ENCODE data around the gene PON1. TPM values are rescaled to one million over a fixed set of nuclear protein-coding genes. Genes with fewer than 3 reads are reported as not detected.

Gene PON1
- total RNA-seq, 2 donors from 2014 or later, result not detected

GRCh38 chr7:95253986-95254385, 70.3 kb downstream of the PON1 start:
- H3K27me3 ChIP-seq, result no peaks in the 10 kb centered on the region
- no peak overlapping the region for H3K27ac ChIP-seq
- no peak for DNase-seq (ENCODE audit: low spot score)
- no peaks in the 10 kb centered on the region for H3K4me1 ChIP-seq
- TF ChIP-seq CTCF (IDR thresholded peaks at IDR 0.05), result no peak
- no peak overlapping the region for H3K4me3 ChIP-seq
- H3K36me3 ChIP-seq, result no peaks in the 10 kb centered on the region
- no peaks in the 10 kb centered on the region for H3K9me3 ChIP-seq

- TF ChIP-seq CTCF (IDR thresholded peaks at IDR 0.05), result no peak
- DNase-seq (ENCODE audit: low spot score), result no peak
- peaks cover 0 to 2% of the 10 kb centered on the region in 2 donors for H3K4me1 ChIP-seq
- H3K9me3 ChIP-seq, result no peaks in the 10 kb centered on the region
- no peaks in the 10 kb centered on the region for H3K36me3 ChIP-seq
- no peaks in the 10 kb centered on the region for H3K27me3 ChIP-seq
- H3K27ac ChIP-seq, result no peak overlapping the region
- no peak overlapping the region for H3K4me3 ChIP-seq
These were observed 72.4 kb downstream of the PON1 start for GRCh38 chr7:95251966-95252365.

- Histone ChIP-seq H3K4me1 (peaks cover 0 to 3% of the 10 kb centered on the region in 2 donors), H3K9me3 (no peaks in the 10 kb centered on the region), H3K4me3 (no peak overlapping the region), H3K27ac (no peak overlapping the region), H3K27me3 (no peaks in the 10 kb centered on the region), H3K36me3 (no peaks in the 10 kb centered on the region)
- TF ChIP-seq CTCF (IDR thresholded peaks at IDR 0.05), result no peak
- DNase-seq (ENCODE audit: low spot score), result no peak
These were observed 73.8 kb downstream of the PON1 start for GRCh38 chr7:95250571-95250970.

Other genes with a start within 250 kb of the PON1 start
- 1 to 10 TPM in 1 of 2 donors, not detected in 1; 1.7 TPM for gene PON3, start 71.8 kb upstream of the PON1 start, total RNA-seq
- 10 to 100 TPM; 45.4 to 77.1 TPM for gene PON2, start 110.5 kb upstream of the PON1 start, total RNA-seq
- gene ASB4, start 161.4 kb upstream of the PON1 start, total RNA-seq, result 1 to 10 TPM; 1.5 to 4.6 TPM

Measured in right atrium auricular region (tissue), 2 donors.